ENCODE results near the gene MDGA2. TPM values are rescaled to one million over a fixed set of nuclear protein-coding genes. Genes with fewer than 3 reads are reported as not detected.

The MDGA2 gene
- total RNA-seq, 1 experiment from 2014 or later = not detected

DNA sequence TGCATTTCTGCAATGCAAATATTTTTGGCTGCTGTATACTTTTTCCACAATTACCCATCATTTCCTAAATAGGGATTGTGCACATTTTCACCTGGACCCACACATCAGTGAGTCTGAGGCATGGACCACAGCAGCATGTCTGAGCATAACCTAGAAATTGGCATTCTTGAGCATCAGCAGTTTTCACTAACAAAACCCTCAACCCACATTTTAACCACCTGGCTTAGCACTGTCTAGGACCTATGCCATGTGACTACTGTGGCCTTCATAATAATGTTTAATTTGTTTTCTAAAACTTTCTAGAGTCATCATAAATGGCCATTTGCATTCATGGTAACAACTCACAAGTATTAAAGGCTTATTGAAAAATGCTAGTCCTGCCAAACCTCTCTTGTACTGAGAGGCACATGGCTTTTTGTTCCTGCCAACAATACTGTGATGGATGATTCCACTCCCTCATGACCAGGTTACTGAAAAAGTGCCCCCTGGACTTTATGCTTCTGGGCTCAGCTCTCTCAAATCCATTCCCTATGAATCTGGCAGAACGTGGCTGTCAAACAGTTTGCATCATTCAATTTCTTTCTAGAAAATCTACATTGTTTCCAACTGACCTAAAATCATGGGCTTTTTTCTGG is 240.0 kb downstream of the MDGA2 start:
- Mint-ChIP-seq H3K27me3 (ENCODE audit: insufficient read depth, unreplicated experiment) (no peaks in the 10 kb centered on the region), H3K27ac (ENCODE audit: unreplicated experiment) (no peak overlapping the region), H3K36me3 (ENCODE audit: insufficient read depth, unreplicated experiment) (no peaks in the 10 kb centered on the region), H3K4me1 (ENCODE audit: low read depth, unreplicated experiment) (no peaks in the 10 kb centered on the region), H3K9me3 (ENCODE audit: unreplicated experiment) (no peaks in the 10 kb centered on the region), H3K4me3 (ENCODE audit: unreplicated experiment) (no peak overlapping the region)
- no peaks in the 10 kb centered on the region for H3K27me3 ChIP-seq (replicated peaks; ENCODE audit: control insufficient read depth, insufficient read depth, low read length)
- no peaks in the 10 kb centered on the region for H3K9me3 ChIP-seq
- H3K4me3 ChIP-seq (ENCODE audit: low read depth, low read length) = no peak overlapping the region
- H3K36me3 ChIP-seq (ENCODE audit: control insufficient read depth, insufficient read depth, low read length) = no peaks in the 10 kb centered on the region
- POLR2A ChIA-PET = no interaction called here
- BruUV-seq (replicated peaks) = no TSS peak
- intact Hi-C loops (cut with micrococcal nuclease; ENCODE audit: unreplicated experiment) = no loop called here
- DNase-seq = no peak
- TF ChIP-seq, protein P1, sequence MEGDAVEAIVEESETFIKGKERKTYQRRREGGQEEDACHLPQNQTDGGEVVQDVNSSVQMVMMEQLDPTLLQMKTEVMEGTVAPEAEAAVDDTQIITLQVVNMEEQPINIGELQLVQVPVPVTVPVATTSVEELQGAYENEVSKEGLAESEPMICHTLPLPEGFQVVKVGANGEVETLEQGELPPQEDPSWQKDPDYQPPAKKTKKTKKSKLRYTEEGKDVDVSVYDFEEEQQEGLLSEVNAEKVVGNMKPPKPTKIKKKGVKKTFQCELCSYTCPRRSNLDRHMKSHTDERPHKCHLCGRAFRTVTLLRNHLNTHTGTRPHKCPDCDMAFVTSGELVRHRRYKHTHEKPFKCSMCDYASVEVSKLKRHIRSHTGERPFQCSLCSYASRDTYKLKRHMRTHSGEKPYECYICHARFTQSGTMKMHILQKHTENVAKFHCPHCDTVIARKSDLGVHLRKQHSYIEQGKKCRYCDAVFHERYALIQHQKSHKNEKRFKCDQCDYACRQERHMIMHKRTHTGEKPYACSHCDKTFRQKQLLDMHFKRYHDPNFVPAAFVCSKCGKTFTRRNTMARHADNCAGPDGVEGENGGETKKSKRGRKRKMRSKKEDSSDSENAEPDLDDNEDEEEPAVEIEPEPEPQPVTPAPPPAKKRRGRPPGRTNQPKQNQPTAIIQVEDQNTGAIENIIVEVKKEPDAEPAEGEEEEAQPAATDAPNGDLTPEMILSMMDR (IDR thresholded peaks at IDR 0.05; ENCODE audit: insufficient read depth in 1 of 2, low read depth in 1 of 2, low read length in 1 of 2, severe bottlenecking in 1 of 2, unreplicated experiment in 1 of 2) = no peak
- H3K4me1 ChIP-seq = no peaks in the 10 kb centered on the region
- CTCF ChIA-PET = no interaction called here

DNA sequence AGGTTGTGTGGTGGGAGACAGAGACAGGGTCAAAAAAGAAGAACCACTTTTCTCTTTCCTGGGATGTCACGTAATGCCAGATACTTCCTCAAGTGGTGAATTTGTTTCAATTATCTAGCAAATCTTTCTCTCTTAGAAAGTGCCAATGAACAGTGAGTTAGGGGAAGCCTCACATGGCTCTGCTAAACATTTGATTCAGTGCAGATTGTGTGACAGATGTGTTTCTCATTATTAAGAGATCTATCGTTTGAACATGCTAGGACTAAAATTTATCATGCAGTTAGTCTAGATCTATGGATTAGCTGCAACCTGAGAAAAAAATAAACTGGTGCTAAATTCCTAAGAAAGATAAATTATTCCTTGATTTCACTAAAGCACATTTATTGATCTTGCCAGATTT is 247.8 kb downstream of the MDGA2 start:
- Mint-ChIP-seq H3K9me3 (ENCODE audit: unreplicated experiment) (no peaks in the 10 kb centered on the region), H3K4me1 (ENCODE audit: low read depth, unreplicated experiment) (no peaks in the 10 kb centered on the region), H3K27ac (ENCODE audit: unreplicated experiment) (no peak overlapping the region), H3K36me3 (ENCODE audit: insufficient read depth, unreplicated experiment) (no peaks in the 10 kb centered on the region), H3K4me3 (ENCODE audit: unreplicated experiment) (no peak overlapping the region), H3K27me3 (ENCODE audit: insufficient read depth, unreplicated experiment) (peaks cover 3% of the 10 kb centered on the region)
- intact Hi-C loops (cut with micrococcal nuclease; ENCODE audit: unreplicated experiment) = no loop called here
- Histone ChIP-seq H3K9me3 (no peaks in the 10 kb centered on the region), H3K27me3 (replicated peaks; ENCODE audit: control insufficient read depth, insufficient read depth, low read length) (no peaks in the 10 kb centered on the region), H3K4me3 (ENCODE audit: low read depth, low read length) (no peak overlapping the region), H3K4me1 (no peaks in the 10 kb centered on the region), H3K36me3 (ENCODE audit: control insufficient read depth, insufficient read depth, low read length) (no peaks in the 10 kb centered on the region)
- ChIA-PET CTCF (no interaction called here), POLR2A (no interaction called here)
- DNase-seq = no peak
- TF ChIP-seq, protein P1 (IDR thresholded peaks at IDR 0.05; ENCODE audit: insufficient read depth in 1 of 2, low read depth in 1 of 2, low read length in 1 of 2, severe bottlenecking in 1 of 2, unreplicated experiment in 1 of 2) = no peak
- BruUV-seq (replicated peaks) = no TSS peak

DNA sequence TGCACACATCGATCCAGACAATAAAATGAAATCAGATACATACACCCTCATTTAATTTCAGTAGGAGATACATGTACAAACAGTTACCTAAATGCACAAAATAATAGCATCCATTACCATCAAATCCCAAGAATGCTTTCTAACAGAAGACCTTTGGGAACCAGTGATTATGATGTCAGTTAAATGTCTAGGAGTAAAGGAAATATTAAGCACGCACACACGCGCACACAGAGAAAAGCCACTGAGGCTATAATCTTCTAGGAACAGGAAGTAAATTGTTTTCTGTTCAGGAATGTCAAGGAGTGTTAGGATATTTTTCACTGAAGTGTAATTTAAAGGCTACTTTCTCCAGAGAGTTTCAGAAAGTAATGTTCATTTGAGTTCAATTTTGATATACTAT is 250.1 kb downstream of the MDGA2 start:
- Mint-ChIP-seq H3K9me3 (ENCODE audit: unreplicated experiment) (no peaks in the 10 kb centered on the region), H3K27me3 (ENCODE audit: insufficient read depth, unreplicated experiment) (peaks cover 3% of the 10 kb centered on the region), H3K4me3 (ENCODE audit: unreplicated experiment) (no peak overlapping the region), H3K4me1 (ENCODE audit: low read depth, unreplicated experiment) (no peaks in the 10 kb centered on the region), H3K27ac (ENCODE audit: unreplicated experiment) (no peak overlapping the region), H3K36me3 (ENCODE audit: insufficient read depth, unreplicated experiment) (no peaks in the 10 kb centered on the region)
- no peaks in the 10 kb centered on the region for H3K9me3 ChIP-seq
- POLR2A ChIA-PET = no interaction called here
- CTCF ChIA-PET = no interaction called here
- TF ChIP-seq, protein P1 (IDR thresholded peaks at IDR 0.05; ENCODE audit: insufficient read depth in 1 of 2, low read depth in 1 of 2, low read length in 1 of 2, severe bottlenecking in 1 of 2, unreplicated experiment in 1 of 2) = no peak
- DNase-seq = no peak
- no peak overlapping the region for H3K4me3 ChIP-seq (ENCODE audit: low read depth, low read length)
- intact Hi-C loops (cut with micrococcal nuclease; ENCODE audit: unreplicated experiment) = no loop called here
- H3K4me1 ChIP-seq = no peaks in the 10 kb centered on the region
- no TSS peak for BruUV-seq (replicated peaks)
- H3K27me3 ChIP-seq (replicated peaks; ENCODE audit: control insufficient read depth, insufficient read depth, low read length) = no peaks in the 10 kb centered on the region
- H3K36me3 ChIP-seq (ENCODE audit: control insufficient read depth, insufficient read depth, low read length) = no peaks in the 10 kb centered on the region

All from Caco-2 (cell line).